Keratinocyte (primary cell): Measurements from ENCODE around the gene COMMD3.

Source experiments
- CTCF ChIP-seq, 3 experiments: IDR thresholded peaks in 1 of 3; conservative IDR thresholded peaks in 1 of 3; optimal IDR thresholded peaks in 1 of 3; 2 replicates in 2 of 3; 3 replicates in 1 of 3; pipeline versions ENCODE3 to v1.5.1; 2011; ENCODE audit warnings: low read length in 3 of 3, mild to moderate bottlenecking in 3 of 3, moderate library complexity in 2 of 3, control low read depth in 1 of 3, inconsistent platforms in 1 of 3; ENCODE audit not compliant: insufficient read depth in 2 of 3; ENCODE audit errors: extremely low read depth in 1 of 3
- EZH2 ChIP-seq: IDR thresholded peaks from one replicate; pipeline ENCODE4 v1.6.1; 2012; ENCODE audit warnings: inconsistent platforms, mild to moderate bottlenecking, low read length, moderate library complexity

DNA sequence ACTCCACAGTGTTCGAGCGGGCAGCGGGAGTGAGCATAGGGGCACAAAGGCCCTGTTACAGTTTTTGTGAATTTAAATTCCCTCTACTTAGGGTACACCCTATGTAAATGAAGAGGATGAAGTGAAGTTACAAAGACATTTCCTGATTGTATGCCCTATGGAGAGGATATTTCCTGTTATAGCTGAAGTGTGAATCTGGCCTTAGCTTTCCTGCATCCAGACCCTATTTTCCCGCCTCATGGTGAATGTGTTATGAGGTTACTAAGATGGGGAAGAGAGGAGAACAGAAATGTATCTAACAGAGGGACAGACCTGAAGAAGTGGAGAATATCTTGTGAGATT is 37.8 kb upstream of the COMMD3 start:
- no peak for TF ChIP-seq CTCF (optimal IDR thresholded peaks at IDR 0.05 in 1 of 3, IDR thresholded peaks at IDR 0.05 in 1 of 3, conservative IDR thresholded peaks at IDR 0.05 in 1 of 3; ENCODE audit: extremely low read depth in 1 of 3, insufficient read depth in 2 of 3, low read length in 3 of 3)
- TF ChIP-seq EZH2, result no peak
